Panc1 (cell line): ENCODE measurements around the gene TBC1D22A. TPM values are rescaled to one million over a fixed set of nuclear protein-coding genes. Genes with fewer than 3 reads are reported as not detected.

ENCODE experiments used
- ATAC-seq: fragments of 200-7000 bp; cut with Tn5 transposase; 2 replicates; pipeline ENCODE4 v1.9.1; 2020; ENCODE audit warnings: mild to moderate bottlenecking, moderate library complexity
- BruUV-seq: library from RNA; stranded (reverse); fragments of 400-500 nt; replicated peaks from 2 replicates; lab custom pipeline; 2021; lab: Mats Ljungman, UMichigan
- CTCF ChIA-PET: fragments of 300-600 bp; sonication (Branson Sonifier 250); formaldehyde crosslinking; loops from one replicate; lab custom pipeline; 2022; ENCODE audit warnings: antibody characterized with exemption; lab: Charles Lee
- POLR2A ChIA-PET: fragments of 300-600 bp; sonication (Branson Sonifier 250); formaldehyde crosslinking; loops from one replicate; lab custom pipeline; 2022; ENCODE audit warnings: antibody characterized with exemption; lab: Charles Lee
- DNase-seq: peaks from one replicate; pipeline ENCODE4 v3.0.0-alpha.2; 2010; ENCODE audit warnings: low read depth, low spot score
- H3K27ac ChIP-seq: 2 replicates; pipeline ENCODE4 v1.5.1; 2011; ENCODE audit warnings: mild to moderate bottlenecking, low read length, inconsistent platforms
- H3K27me3 ChIP-seq: fragments of 200-500 bp; sonication (Bioruptor generic); 2 replicates; pipeline ENCODE4 v1.6.0; 2014; ENCODE audit warnings: low read length, inconsistent platforms; ENCODE audit not compliant: control insufficient read depth, insufficient read depth
- H3K36me3 ChIP-seq: fragments of 200-500 bp; sonication (Bioruptor generic); 2 replicates; pipeline ENCODE4 v1.5.1; 2014; ENCODE audit warnings: inconsistent platforms, mild to moderate bottlenecking, low read length, moderate library complexity; ENCODE audit not compliant: control insufficient read depth, insufficient read depth
- H3K4me1 ChIP-seq: 2 replicates; pipeline ENCODE4 v1.5.1; 2011; ENCODE audit warnings: inconsistent platforms, mild to moderate bottlenecking, low read length, moderate library complexity; ENCODE audit not compliant: control insufficient read depth, insufficient read depth
- H3K4me3 ChIP-seq, 2 experiments: 2 replicates each; pipeline ENCODE4 v1.5.1; 2011 to 2012; ENCODE audit warnings: low read depth in 2 of 2, low read length in 2 of 2, mild to moderate bottlenecking in 2 of 2, inconsistent platforms in 1 of 2, moderate library complexity in 1 of 2
- H3K9me3 ChIP-seq: fragments of 200-500 bp; sonication (Bioruptor generic); 2 replicates; pipeline ENCODE4 v1.5.1; 2014; ENCODE audit warnings: low read depth, mild to moderate bottlenecking, inconsistent platforms, low read length, moderate library complexity; ENCODE audit not compliant: control insufficient read depth, insufficient read depth
- CTCF ChIP-seq: fragments of 450-650 bp; IDR thresholded peaks from 2 replicates; pipeline ENCODE4 v1.5.1; 2017; ENCODE audit warnings: mild to moderate bottlenecking
- POLR2AphosphoS5 ChIP-seq: IDR thresholded peaks from 2 replicates; pipeline ENCODE4 v1.6.1; 2012; ENCODE audit warnings: mild to moderate bottlenecking, low read depth, low read length, moderate library complexity
- REST ChIP-seq, 2 experiments: IDR thresholded peaks; 2 replicates each; pipeline ENCODE4 v1.6.1; 2011 to 2012; ENCODE audit warnings: low read depth in 2 of 2, control low read depth in 1 of 2, low read length in 1 of 2, mild to moderate bottlenecking in 1 of 2, moderate library complexity in 1 of 2; ENCODE audit not compliant: insufficient read depth in 1 of 2
- SIN3A ChIP-seq: IDR thresholded peaks from 2 replicates; pipeline ENCODE4 v1.6.1; 2012; ENCODE audit warnings: low read depth, mild to moderate bottlenecking, low read length, moderate library complexity, borderline replicate concordance; ENCODE audit not compliant: insufficient read depth
- TCF7L2 ChIP-seq: IDR thresholded peaks from 2 replicates; pipeline ENCODE4 v1.6.1; 2011; ENCODE audit warnings: mild to moderate bottlenecking, low read depth, low read length, inconsistent platforms
- in situ Hi-C: cut with HindIII; loops from 2 replicates; pipeline ENCODE4 v1.10.0; 2016; ENCODE audit warnings: low sequenced_read_pairs, low pct_unique_long_range_greater_than_20kb
- intact Hi-C: fragments of 100-400 bp; cut with micrococcal nuclease; formaldehyde crosslinking; loops from one replicate; pipeline ENCODE4 v1.10.0; 2022; ENCODE audit not compliant: unreplicated experiment
- total RNA-seq: library from RNA; stranded (reverse); gene quantifications from one replicate; pipeline ENCODE4 v1.2.1, GENCODE V29; 2021; ENCODE audit not compliant: unreplicated experiment

Gene TBC1D22A
- total RNA-seq, 1 experiment from 2014 or later = 28.7 TPM

- Histone ChIP-seq H3K27me3 (no peaks in the 10 kb centered on the region), H3K27ac (no peak overlapping the region), H3K36me3 (no peaks in the 10 kb centered on the region), H3K4me1 (no peaks in the 10 kb centered on the region), H3K9me3 (no peaks in the 10 kb centered on the region), H3K4me3 (no peak overlapping the region)
- TF ChIP-seq CTCF (no peak), TCF7L2 (no peak), POLR2AphosphoS5 (no peak), SIN3A (no peak), REST (IDR thresholded peaks at IDR 0.05; ENCODE audit: insufficient read depth in 1 of 2, low read depth in 2 of 2, low read length in 1 of 2) (no peak)
- ChIA-PET CTCF (no interaction called here), POLR2A (no interaction called here)
- DNase-seq = no peak
- in situ Hi-C loops = no loop called here
- no TSS peak for BruUV-seq
- ATAC-seq = no peak
- intact Hi-C loops = no loop called here
Observed at GRCh38 chr22:47143249-47143938, 380.9 kb downstream of the TBC1D22A start.

GRCh38 chr22:47144076-47144765 is 381.8 kb downstream of the TBC1D22A start:
- no peaks in the 10 kb centered on the region for H3K9me3 ChIP-seq
- DNase-seq (no peak), ATAC-seq (no peak)
- no peaks in the 10 kb centered on the region for H3K4me1 ChIP-seq
- H3K36me3 ChIP-seq = no peaks in the 10 kb centered on the region
- in situ Hi-C loops (no loop called here), intact Hi-C loops (no loop called here)
- TF ChIP-seq CTCF = no peak
- TF ChIP-seq TCF7L2 = no peak
- TF ChIP-seq POLR2AphosphoS5 = no peak
- no peak overlapping the region for H3K27ac ChIP-seq
- no peak overlapping the region for H3K4me3 ChIP-seq
- no peaks in the 10 kb centered on the region for H3K27me3 ChIP-seq
- ChIA-PET CTCF (no interaction called here), POLR2A (no interaction called here)
- no TSS peak for BruUV-seq
